ENCODE data around the gene CEP63. TPM values are rescaled to one million over a fixed set of nuclear protein-coding genes. Genes with fewer than 3 reads are reported as not detected.

Gene CEP63
- total and polyA plus RNA-seq, 2 of the 8 experiments (the other 6 are each of a cell fraction or from before 2014, with no cell fraction given), result 5.3 to 18.2 TPM

DNA sequence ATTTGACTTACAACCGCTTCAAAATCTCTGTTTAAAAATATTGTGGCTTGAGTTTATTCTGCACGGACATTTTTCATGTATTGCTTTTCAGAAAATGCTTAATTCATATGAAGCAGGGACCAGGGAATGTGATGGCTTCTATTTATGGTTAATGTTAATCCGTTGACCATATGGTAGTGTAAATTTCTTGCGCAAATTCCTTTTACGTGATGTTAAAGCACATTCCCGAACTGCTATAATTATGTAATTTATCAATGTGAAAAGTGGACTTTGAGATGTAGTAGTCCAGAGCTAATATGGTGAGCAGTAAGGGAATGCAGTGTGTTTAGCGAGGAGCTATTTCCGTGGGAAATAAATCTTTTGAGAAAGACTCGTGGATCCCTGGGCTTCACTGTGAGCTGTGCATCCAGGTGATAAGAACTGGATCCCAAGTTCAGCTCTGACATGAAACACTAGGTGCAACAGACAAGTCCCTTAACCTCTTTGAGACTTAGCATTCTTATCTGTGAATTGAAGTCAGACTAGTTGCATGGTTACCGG lies 27.4 kb upstream of the CEP63 start:
- Histone ChIP-seq H2AK5ac (ENCODE audit: low read depth, low read length) (no peak overlapping the region), H3K79me2 (ENCODE audit: control insufficient read depth in 1 of 2, insufficient read depth in 2 of 2, low read length in 2 of 2) (no peaks in the 10 kb centered on the region), H2BK20ac (ENCODE audit: low read length) (no peak overlapping the region), H4K5ac (ENCODE audit: insufficient read length, low read depth, low read length) (no peak overlapping the region), H2BK5ac (ENCODE audit: low read depth, low read length) (no peak overlapping the region), H3K9me3 (ENCODE audit: insufficient read depth in 2 of 2, low read depth in 1 of 2, low read length in 1 of 2) (no peaks in the 10 kb centered on the region), H2AFZ (ENCODE audit: low read length) (no peak overlapping the region), H3K4me2 (ENCODE audit: insufficient read depth in 1 of 2, low read depth in 2 of 2, low read length in 2 of 2) (no peak overlapping the region), H4K91ac (replicated peaks; ENCODE audit: insufficient read length, low read length) (no peak overlapping the region), H3K4me3 (ENCODE audit: extremely low read depth in 1 of 4, insufficient read depth in 2 of 4, low read depth in 3 of 4, low read length in 4 of 4) (no peak overlapping the region), H3K23ac (ENCODE audit: insufficient read length) (no peak overlapping the region), H3K79me1 (ENCODE audit: low read depth, low read length) (no peaks in the 10 kb centered on the region), H3K9ac (replicated peaks in 1 of 4; ENCODE audit: extremely low read depth in 1 of 4, low read depth in 3 of 4, low read length in 3 of 4) (no peak overlapping the region), H3K23me2 (ENCODE audit: low read depth, low read length) (no peaks in the 10 kb centered on the region), H4K8ac (ENCODE audit: extremely low read depth, insufficient read depth, low read length) (no peak overlapping the region), H3K36me3 (ENCODE audit: control insufficient read depth in 2 of 4, insufficient read depth in 4 of 4, low read length in 3 of 4) (no peaks in the 10 kb centered on the region), H3K4ac (replicated peaks; ENCODE audit: insufficient read length, low read depth, low read length) (no peak overlapping the region), H3K56ac (replicated peaks; ENCODE audit: insufficient read length, low read depth, low read length) (no peak overlapping the region), H3K27ac (ENCODE audit: low read depth, low read length) (no peak overlapping the region), H3K4me1 (replicated peaks in 1 of 4; ENCODE audit: control insufficient read depth in 3 of 4, insufficient read depth in 4 of 4, low read length in 3 of 4) (peaks cover 0 to 2% (median 0%) of the 10 kb centered on the region in 4 experiments; a peak in 3 of 7 replicates), H4K20me1 (replicated peaks in 1 of 2; ENCODE audit: control insufficient read depth in 1 of 2, insufficient read depth in 2 of 2, low read length in 2 of 2) (no peaks in the 10 kb centered on the region), H2BK120ac (replicated peaks; ENCODE audit: low read depth, low read length) (no peak overlapping the region), H3K27me3 (replicated peaks in 1 of 4; ENCODE audit: control insufficient read depth in 3 of 4, extremely low read depth in 1 of 4, insufficient read depth in 3 of 4, low read length in 3 of 4) (peaks cover 0 to under 1% (median 0%) of the 10 kb centered on the region in 4 experiments; a peak in 1 of 7 replicates), H3K14ac (ENCODE audit: insufficient read length) (no peak overlapping the region), H3K18ac (ENCODE audit: extremely low read depth, low read length) (no peak overlapping the region), H2BK15ac (ENCODE audit: low read length) (no peak overlapping the region; the same call in 1 of the 2 replicates), H2BK12ac (ENCODE audit: low read depth, low read length) (no peak overlapping the region)
- 90% methylated on average over 10 of the region's 10 CpGs; no CpG with 5 or more reads in 1 of the 2 experiments for WGBS, 2 experiments (ENCODE audit: extremely low coverage in 1 of 2, insufficient coverage in 1 of 2, insufficient read length in 1 of 2, insufficient replicate concordance in 2 of 2, low coverage in 1 of 2, low lambda C conversion rate in 2 of 2, missing lambda C conversion rate in 1 of 2)
- DNase-seq (ENCODE audit: low read depth in 1 of 2, low spot score in 2 of 2) (no peak), FAIRE-seq (no peak)
- TF ChIP-seq KDM1A (IDR thresholded peaks at IDR 0.05; ENCODE audit: borderline replicate concordance, low read length) (no peak), RXRA (IDR thresholded peaks at IDR 0.05; ENCODE audit: insufficient read depth, low read depth, low read length) (no peak), TBP (IDR thresholded peaks at IDR 0.05; ENCODE audit: low read depth, low read length) (no peak), EGR1 (IDR thresholded peaks at IDR 0.05; ENCODE audit: borderline replicate concordance, low read depth, low read length) (no peak), KDM5A (IDR thresholded peaks at IDR 0.05; ENCODE audit: low read length) (no peak), SIRT6 (IDR thresholded peaks at IDR 0.05; ENCODE audit: low read length) (no peak), BACH1 (IDR thresholded peaks at IDR 0.05; ENCODE audit: low read length) (no peak), MAX (IDR thresholded peaks at IDR 0.05) (no peak), POLR2A (IDR thresholded peaks at IDR 0.05; ENCODE audit: control extremely low read depth in 1 of 2, low read depth in 2 of 2, low read length in 2 of 2) (no peak), CBX5 (IDR thresholded peaks at IDR 0.05; ENCODE audit: low read depth, low read length) (no peak), SIN3A (conservative IDR thresholded peaks at IDR 0.05 in 1 of 2, IDR thresholded peaks at IDR 0.05 in 1 of 2; ENCODE audit: low read depth in 1 of 2, low read length in 2 of 2) (no peak), TEAD4 (IDR thresholded peaks at IDR 0.05; ENCODE audit: low read depth, low read length) (no peak), SRF (IDR thresholded peaks at IDR 0.05; ENCODE audit: low read depth, low read length) (no peak)
- ChIA-PET POLR2A (ENCODE audit: partially characterized antibody) (interaction anchor here (1.4 to 1.8 kb wide), 2 partner anchors 94 to 145 kb away, joined by 4 to 6 read pairs; no protein-coding TSS in a partner anchor), CTCF (ENCODE audit: partially characterized antibody) (interaction anchor here (0.9 to 7.5 kb wide), 4 partner anchors 15 to 148 kb away, joined by 3 to 95 read pairs (median 22); no protein-coding TSS in a partner anchor)

Measured in H1 (cell line).